NK-92 treated with Interleukin-12 subunit alpha and Interleukin-12 subunit beta, amount 100 ng/mL, for 24 hours (cell line): Measurements from ENCODE around the gene ADM5.

Experiments used
- DNase-seq: peaks from one replicate; lab custom pipeline; 2025; lab: John Stamatoyannopoulos, UW

Gene ADM5

DNA sequence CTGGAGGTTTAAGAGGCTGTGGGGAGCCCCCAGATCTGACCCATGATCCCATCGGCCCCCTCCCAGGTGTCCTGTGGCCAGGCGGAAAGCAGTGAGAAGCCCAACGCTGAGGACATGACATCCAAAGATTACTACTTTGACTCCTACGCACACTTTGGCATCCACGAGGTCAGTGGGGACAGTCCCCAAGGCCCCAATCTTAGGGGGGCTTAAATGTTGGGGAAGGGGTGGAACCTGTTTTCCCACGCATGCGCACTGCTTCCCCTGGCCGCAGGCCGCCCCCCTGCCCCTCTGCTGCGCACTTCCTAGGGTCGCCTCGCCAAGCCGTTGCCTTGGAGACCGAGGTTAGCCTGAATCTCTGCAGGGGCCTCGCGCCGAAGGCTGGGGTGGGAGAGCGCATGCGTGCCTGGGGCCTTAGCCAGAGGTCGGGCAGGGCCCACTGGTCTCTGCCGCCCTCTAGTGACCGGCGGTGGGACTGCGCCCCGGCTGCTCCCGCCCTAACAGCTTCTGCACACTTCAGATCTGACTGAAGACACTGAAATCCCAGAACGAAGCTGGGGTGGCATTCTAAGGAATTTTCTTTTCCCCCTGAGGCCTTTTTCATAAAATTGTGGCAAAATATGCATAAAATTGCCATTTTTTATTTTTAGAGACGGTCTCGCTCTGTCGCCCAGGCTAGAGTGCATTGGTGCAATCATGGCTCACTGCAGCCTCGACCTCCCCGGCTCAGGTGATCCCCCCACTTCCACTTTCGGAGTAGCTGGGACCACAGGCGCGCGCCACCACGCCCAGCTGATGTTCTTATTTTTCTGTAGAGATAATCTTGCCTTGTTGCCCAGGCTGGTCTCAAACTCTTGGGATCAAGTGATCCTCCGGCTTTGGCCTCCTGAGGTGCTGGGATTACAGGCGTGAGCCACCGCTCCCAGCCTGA lies 8.7 kb upstream of the ADM5 start:
- DNase-seq: peak; percentile 70

DNA sequence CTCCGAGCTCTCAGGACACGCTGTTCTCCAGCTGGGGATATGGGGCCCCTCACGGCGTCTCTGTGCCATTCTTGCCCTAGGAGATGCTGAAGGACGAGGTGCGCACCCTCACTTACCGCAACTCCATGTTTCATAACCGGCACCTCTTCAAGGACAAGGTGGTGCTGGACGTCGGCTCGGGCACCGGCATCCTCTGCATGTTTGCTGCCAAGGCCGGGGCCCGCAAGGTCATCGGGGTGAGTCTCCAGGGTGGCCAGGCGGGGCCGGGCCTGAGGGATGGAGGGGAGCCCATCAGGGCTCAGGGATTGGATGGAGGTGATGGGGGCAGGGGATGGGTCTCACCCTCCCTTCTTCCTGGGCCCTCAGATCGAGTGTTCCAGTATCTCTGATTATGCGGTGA lies 7.6 kb upstream of the ADM5 start:
- no peak for DNase-seq

DNA sequence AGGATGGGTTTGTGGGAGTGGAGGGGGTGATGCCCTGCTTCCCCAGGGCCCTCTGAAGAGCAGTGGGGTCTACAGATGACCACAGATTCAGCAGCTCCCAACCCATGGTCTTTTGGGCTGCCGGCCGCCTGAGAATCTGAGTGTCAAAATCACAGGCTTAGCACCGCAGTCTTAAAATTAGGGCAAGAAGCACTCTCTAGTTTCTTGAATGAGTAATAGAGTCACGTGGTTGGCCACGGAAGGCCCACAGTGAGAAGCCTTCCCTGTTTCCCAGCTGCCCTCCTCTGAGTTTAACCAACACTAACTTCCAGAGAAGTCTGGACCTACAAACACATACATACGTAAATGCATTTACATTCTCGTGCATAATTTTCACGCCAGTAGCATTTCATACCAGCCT lies 7.1 kb upstream of the ADM5 start:
- DNase-seq: no peak

DNA sequence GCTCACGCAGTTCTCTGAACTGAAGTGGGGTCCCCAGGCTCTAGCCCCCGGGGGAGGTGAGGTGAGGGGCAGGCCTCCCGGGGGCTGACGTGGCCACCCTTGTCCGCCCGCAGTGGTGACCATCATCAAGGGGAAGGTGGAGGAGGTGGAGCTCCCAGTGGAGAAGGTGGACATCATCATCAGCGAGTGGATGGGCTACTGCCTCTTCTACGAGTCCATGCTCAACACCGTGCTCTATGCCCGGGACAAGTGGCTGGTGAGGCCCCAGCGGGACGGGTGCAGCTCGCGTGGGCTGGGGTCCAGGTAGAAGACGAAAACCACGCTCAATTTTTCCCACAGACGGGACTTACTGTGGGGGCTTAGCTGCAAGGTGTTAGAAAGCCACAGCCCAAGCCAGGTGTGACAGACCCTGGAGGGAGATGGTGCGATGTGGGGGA lies 5.6 kb upstream of the ADM5 start:
- DNase-seq: no peak

DNA sequence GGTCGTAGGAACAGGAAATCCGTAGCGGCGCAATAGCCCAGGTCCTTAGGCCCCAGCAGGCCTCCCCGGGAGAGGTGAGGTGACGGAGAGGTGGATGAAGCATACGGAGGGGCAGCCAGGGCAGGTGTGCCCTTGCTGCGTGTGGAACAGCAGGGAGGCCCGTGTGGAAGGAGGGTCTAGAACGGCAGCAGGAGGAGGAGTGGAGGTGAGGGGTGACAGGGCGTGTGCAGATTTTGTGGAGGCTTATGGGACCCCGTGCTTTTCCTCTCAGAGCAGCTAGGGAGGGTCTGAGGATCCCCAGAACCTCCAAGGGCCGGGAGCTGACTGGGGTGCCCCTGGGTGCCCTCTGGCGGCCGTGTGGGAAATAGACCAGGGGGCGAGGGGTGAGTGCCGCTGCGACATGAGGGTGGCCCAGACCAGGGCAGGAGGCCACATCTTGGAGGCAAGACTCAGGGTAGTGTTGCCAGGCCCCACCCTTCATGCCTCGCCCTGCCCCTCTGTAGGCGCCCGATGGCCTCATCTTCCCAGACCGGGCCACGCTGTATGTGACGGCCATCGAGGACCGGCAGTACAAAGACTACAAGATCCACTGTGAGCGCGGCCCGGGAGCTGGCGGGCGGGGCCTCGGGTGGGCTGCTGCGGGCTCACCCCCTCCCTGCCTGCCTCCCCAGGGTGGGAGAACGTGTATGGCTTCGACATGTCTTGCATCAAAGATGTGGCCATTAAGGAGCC lies 5.0 kb upstream of the ADM5 start:
- no peak for DNase-seq

DNA sequence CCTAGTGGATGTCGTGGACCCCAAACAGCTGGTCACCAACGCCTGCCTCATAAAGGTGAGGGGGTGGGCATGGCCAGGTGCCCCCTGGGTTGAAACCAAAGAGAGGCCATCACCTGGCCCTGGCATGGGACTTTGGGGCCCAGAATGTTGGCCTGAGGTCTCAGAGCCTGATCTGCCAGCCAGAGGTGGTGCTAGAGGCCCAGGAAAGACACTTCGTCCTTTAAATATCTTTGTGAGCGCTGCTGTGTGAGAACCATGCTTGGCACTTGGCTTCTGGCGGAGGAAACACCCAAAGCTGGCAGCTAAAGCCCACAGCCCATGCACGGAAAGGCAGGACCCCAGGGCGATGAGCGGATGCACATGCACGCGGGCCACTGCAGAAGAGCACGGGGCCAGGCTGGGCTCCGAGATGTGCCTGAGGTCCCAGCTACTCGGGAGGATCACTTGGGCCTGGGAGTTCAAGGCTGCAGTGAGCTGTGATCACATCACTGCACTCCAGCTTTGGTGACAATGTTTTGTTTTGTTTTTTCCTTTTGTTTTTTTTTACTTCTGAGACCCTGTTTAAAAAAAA lies 4.3 kb upstream of the ADM5 start:
- DNase-seq: no peak

DNA sequence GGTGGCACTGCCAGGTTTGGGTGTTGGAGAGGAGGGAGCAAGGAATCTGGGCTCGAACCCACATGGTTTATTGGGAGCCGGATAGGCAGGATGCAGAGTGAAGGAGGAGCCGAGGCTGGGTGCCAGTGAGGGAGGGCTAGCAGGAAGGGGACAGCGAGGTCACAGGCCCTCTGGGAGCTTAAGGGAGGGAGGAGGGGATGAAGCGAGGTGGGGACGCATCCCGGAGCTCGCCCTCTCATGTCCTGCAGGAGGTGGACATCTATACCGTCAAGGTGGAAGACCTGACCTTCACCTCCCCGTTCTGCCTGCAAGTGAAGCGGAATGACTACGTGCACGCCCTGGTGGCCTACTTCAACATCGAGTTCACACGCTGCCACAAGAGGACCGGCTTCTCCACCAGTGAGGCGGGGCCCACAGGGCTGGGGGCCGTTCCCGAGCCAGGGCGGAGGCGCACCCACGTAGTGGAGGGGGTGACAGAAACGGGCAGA lies 3.5 kb upstream of the ADM5 start:
- no peak for DNase-seq

DNA sequence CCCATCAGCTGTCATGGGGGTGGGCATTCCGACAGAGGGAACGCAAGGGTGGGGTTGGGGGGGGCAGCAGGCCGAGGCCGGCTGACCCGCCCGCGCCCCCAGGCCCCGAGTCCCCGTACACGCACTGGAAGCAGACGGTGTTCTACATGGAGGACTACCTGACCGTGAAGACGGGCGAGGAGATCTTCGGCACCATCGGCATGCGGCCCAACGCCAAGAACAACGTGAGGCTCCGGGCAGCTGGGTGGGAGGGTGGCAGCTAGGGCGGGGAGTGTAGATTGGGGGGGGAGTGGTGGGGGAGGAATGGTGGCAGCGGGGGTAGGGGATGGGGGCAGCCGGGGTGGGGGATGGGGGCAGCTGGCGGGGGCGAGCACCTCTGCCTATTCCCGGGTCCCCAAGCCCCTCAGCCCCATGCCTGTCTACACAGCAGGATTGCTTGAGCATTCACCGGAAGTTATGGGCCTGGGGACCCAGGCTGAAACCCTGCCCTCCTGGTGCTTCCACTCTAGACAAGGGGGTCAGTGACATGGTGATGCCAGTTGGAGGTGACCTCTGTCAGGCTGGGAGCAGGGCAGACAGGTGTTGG lies 2.8 kb upstream of the ADM5 start:
- DNase-seq: no peak

DNA sequence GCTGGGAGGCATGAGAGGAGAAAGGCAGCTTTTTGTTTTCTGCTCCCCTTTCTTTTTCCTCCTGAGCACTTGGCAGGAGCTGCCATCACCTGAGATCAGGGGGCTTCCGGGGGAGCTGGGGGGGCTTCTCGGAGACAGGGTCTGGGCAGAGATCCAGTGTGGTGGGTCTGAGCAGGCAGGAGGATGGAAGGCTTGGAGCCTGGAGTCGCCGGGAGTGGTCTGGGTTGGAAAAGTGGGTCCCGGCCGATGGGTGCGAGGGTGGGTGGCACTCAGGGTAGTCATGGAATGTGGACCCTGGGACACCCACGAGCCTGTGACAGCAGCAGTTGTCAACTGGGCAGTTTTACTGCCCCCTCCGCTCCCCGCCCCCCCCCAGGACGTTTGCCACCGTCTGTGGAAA lies 2.2 kb upstream of the ADM5 start:
- no peak for DNase-seq

DNA sequence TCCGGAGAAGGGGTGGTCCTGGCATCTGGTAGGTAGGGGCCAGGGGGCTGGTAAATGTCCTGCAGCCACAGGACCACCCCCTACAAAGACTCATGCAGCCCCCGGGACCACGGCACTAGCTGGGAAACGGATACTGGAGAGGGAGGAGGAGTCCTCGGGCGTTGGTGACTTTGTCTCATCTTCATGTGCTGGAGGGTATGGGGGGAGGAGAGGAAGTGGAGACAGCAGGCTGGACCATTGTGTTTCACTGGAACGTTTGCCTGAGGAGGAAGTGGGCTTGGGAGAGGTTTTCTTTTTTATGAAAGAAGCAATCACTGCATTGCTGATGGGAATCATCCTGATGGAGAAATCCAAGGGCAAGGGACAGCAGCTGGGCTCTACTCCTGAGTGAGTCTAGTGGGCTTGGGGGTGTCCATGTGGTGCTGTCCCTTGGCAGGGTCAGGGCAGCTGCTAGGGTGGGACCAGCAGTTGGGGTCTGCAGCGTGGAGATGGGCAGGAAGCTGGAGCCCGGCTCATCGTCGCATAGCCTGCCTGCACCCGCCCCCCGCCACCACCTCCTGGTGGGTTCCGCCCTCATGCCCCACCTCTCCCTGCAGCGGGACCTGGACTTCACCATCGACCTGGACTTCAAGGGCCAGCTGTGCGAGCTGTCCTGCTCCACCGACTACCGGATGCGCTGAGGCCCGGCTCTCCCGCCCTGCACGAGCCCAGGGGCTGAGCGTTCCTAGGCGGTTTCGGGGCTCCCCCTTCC lies 1.7 kb upstream of the ADM5 start:
- no peak for DNase-seq

DNA sequence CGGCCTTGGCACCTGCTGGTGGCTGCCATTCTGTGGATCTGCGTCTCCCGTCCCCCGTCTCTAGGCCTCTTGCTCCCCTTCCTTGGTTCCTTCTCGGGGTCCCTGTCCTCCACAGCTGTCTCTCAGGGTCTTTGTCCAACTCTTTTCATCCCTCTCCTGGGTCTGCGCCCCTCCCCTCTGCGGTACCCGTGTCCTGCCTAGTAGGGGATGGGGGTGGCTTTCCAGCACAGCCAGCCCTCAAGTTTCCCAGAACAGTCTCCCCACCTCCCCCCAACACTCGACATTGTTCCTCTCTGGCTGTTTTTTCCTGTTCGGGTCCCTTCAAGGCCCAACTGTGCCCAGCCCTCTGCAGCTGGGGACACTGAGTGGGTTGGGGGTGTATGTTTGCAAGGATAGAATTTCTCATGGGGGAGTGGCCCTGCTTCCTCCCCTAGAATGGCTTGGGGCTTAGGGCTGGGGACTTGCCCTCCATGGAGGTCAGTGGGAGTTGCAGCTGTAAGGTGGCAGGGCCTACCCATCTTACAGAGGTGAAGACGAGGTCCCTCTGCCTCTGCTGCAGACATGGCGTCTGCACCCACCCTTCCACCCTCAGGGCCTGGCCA lies 762 bp upstream of the ADM5 start:
- no peak for DNase-seq

DNA sequence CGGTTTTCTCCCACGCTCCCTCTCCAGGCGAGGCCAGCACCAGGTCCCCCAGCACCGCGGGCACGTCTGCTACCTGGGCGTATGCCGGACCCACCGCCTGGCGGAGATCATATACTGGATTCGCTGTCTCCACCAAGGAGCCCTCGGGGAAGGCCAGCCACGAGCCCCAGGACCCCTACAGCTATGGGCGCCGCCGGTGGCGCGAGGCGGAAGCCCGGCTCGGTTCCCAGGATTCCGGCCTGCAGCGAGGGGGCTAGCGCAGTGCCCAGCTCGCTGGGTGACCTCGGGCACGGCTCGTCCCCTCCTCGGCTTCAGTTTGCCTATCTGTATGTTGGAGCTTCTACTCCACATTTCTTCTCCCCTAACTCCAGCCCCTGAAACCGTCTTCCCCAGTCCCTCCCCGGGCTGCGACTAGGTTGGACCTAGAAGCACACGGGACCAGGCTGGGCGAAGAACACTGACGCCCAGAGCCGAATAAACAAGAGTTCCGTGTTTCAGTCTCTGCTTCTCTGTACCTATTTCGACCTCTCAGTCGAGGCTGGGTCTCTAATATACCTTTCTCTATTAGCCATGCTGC lies 773 bp downstream of the ADM5 start:
- DNase-seq: no peak

DNA sequence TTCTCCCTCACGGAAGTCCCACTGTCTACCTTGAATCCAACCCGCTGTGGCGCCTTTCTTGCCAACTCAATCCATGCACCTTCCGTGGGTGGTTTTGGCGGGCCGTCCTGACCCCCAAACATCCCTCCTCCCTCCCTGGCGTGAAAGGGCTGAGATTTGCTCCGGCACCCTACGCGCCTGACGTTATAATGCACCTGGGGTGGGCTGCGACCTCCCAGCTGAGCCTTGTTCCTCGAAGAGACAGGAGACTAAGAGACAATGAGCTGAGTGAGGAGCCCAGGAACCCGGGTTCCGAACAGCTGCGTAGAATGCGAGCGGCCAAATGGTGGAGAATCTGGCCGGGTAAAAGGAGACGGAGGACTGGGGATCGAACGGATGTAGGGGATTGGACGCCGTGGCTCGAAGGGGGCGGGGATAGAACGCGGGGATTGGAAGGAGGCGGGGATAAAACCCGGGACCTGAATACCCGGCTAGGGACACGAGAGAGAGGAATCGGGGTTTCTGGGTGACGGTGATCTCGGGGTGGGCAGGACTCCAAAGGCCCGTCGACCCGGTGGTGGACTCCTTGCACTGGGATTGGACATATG lies 1.4 kb downstream of the ADM5 start, which contains the start of gene CPT1C:
Gene CPT1C (plus strand): TSS at position 461 of the 587 bp plus-strand sequence. CDS start 1,137 bp downstream, outside the sequence.
- DNase-seq: no peak

DNA sequence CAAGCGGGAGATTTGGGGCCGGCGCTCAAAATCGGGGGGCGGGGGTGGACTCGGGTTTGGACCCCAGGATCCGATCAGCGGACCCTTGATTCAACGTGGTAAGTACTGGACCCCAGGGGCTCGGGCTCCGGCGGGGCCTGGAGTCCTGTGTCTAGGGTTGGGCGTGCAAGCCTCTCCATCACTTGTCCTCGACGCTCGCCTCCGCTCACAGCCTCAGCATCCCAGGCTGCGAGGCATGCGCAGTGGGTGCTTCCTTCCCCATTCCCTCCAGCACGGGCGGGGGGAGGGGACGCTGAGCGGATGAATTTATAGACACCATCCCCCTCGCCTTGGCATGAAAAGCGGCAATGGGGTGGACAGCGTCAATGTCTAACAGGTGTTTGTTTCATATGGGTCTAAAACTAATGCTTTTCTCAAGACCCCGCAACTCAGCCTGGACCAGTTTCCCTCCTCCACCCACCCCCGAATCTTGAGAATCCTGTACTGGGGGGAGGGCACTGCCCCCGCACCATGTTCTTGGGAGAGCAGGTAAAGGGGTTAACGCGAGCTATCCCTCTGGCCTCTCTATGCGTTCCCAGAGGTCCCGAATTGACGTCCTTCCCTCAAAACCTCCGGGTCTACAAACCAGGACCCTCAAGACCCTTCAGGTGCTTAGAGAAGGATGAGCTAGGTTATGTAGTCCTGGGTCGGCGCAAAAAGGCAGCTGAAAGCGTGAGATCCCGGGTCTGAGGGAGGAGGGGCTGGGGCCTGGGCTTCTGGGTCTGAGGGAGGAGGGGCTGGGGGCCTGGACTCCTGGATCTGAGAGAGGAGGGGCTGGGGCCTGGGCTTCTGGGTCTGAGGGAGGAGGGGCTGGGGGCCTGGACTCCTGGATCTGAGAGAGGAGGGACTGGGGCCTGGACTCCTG lies 2.1 kb downstream of the ADM5 start:
- no peak for DNase-seq

DNA sequence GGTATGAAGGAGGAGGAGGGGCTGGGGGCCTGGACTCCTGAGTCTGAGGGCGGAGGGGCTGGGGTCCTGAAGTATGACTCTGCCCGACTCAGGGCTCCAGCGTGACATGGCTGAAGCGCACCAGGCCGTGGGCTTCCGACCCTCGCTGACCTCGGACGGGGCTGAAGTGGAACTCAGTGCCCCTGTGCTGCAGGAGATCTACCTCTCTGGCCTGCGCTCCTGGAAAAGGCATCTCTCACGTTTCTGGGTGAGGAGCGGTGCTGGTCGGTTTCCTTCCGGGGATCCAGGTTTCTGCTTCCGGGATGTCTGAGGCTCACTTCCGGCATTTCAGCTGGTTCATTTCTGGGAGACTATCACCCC lies 2.7 kb downstream of the ADM5 start:
- DNase-seq: no peak

DNA sequence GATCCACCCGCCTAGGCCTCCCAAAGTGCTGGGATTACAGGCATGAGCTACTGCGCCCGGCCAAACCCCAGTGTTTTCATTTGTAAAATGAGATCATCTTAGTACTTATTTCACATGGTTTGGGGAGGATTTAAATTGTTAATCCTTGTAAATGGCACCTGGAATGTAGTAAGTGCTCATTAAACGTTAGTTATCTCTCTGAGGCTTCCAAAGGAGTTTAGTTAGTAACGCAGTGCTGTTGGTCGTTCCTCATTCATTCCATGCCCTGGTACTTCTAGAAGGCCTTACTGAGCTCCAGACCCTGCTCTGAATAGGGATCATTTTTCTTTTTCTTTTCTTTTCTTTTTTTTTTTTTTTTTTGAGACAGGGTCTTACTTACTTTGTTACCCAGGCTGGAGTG lies 6.7 kb downstream of the ADM5 start:
- no peak for DNase-seq

DNA sequence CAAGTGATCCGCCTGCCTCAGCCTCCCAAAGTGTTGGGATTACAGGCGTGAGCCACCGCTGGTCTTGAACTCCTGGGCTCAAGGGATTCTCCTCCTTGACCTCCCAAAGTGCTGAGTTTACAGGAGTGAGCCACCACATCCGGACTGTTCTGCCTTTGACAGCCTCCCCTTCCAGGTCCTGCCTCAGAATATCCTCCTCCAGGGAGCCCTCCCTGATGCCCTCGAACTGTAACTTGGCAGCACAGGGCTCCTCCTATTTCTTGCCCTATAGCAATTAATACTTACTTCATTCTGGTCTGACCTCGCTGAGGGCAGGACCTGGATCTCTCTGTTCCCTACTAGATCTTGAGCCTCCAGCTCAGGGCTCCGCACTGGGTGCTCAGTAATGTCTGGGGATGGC lies 7.5 kb downstream of the ADM5 start:
- no peak for DNase-seq

DNA sequence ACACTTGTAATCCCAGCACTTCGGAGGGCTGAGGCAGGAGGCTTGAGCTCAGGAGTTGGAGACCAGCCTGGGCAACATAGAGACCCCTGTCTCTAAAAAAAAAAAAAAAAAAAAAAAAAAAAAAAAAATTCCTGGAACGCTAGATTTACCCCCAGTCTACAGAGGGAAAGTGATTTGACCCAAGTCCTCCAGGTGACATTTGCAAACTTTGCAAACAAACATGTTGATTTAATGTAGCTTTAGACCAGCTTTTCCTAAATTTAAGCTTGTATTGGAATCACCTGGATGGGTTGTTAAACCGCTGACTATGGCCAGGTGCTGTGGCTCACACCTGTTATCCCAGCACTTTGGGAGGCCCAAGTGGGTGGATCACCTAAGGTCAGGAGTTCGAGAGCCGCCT lies 10.0 kb downstream of the ADM5 start:
- no peak for DNase-seq

DNA sequence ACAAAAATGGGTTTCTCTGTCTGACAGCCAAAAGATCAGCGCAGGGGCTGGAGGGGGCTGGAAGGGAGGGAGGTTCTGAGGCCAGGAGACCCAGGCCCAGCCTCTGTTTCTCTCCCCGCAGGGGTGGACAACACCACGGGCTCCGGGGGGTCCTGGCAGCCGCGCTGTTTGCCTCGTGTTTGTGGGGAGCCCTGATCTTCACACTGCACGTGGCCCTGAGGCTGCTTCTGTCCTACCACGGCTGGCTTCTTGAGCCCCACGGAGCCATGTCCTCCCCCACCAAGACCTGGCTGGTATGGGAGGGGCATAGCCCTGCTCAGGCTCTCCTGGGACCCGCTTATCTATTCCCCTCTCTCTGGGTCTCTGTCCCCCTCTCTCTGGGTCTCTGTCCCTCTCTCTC lies 11.2 kb downstream of the ADM5 start:
- DNase-seq: no peak
